GM19468 (cell line): Measurements from ENCODE around the gene TBC1D4.
"Not testable (repeated sequence)": the region's sequence is repeated elsewhere in the genome, so short reads cannot be mapped to it uniquely, and the experiment has no call there.

Experiments
- ATAC-seq: cut with Tn5 transposase; IDR thresholded peaks from one replicate; pipeline ENCODE4 v1.9.1; 2021; ENCODE audit warnings: mild to moderate bottlenecking, moderate library complexity, moderate number of reproducible peaks; ENCODE audit not compliant: unreplicated experiment; ENCODE audit errors: extremely low read depth

The TBC1D4 gene

DNA sequence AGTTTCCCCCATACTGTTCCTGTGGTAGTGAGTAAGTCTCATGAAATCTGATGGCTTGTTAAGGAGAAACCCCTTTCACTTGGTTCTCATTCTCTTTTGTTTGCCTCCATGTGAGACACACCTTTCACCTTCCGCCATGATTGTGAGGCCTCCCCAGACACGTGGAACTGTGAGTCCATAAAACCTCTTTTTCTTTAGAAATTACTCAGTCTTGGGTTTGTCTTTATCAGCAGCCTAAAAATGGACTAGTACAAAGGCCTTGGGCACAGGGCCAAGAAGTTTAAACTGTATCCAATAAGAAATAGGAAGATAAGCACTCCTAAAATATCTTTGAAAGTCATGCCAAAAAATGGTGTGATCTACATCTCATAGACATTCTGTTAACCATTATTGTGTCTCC, 176.9 kb downstream of the TBC1D4 start:
- no peak for ATAC-seq

DNA sequence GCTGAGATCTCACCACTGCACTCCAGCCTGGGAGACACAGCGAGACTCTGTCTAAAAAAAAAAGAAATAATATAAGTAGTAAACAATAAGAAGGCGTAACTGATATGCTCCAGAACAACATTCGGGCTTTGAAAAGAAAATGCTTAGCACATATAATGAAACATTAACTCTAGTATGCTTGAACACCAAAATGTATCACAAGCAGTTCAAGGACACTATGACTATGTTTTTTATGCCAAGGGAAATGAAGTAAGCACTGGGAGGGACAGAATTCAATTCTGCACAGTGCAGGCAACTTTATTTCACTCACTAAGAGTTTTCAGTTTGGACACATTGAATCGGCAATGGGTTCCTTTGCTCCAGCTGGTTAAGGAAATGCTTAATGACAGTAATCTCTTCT, 178.7 kb downstream of the TBC1D4 start:
- ATAC-seq: no peak

DNA sequence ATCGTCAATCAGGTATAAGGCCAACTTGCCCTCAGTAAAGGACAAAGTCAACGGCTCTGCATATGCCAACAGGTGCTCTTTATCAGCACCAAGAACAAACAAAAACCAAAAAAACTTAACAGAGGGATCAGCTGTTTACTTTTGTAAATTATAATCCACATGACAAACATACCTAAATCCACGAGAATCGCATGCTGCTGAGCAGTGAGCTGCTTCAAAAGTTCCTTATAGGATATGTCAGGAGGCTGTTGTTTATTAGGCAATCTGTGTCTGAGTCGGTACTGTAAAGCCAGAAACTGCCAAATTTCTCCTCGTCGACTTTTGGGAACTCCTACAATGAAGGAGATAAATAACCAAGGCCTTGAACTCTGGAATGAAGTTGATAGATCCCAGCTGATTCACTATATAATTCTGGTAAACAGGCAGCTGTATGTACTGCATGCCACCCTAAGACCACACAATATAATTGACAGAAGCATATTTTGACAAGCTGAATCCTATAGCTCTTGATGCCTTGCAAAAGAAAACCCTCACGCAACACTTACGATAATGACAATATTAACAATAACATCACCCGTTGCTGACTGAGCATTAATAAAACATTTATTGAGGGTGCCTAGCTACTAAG, 179.8 kb downstream of the TBC1D4 start:
- ATAC-seq: no peak

DNA sequence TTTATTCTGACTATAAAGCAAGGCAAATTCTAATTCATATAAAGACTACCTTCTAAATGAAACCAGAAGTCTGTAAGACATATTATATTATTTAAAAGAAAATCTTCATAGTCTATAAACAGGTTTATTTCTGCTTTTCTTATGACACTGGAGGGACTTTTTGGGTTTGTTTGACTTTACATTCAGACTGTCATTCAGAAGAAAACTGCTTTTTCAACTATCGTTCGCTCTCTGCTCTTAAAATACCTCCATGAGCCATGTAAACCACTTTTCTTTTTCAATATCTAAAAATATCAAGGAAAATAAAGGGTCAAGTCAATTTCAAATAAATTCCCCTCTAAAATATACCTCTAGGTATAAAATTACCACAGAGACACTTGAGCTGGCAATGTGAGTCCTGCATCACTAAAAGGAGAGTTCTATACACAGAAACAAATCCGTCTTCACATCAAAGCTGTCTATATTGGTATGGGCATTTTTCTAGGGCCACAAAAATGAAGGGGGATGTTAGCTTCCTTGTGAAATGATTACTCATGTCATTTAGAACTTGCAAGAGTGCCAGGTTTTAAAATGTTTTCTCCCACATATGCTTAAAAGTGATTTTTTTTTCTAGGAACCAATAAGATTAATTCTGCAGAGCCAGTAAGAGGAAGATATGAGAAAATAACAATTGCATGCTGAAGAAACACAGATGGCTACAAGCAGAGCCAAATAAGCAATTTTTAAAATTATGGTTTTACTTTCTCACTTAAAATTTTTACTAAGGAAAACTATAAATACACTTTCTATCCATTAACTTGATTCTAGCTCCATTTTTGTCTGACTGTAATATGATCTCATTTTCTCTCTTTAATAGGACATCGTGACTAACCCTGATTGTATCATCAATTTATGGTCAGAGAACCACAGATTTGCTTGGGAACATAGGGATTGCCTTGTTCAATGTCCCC, 181.8 kb downstream of the TBC1D4 start:
- ATAC-seq: no peak

DNA sequence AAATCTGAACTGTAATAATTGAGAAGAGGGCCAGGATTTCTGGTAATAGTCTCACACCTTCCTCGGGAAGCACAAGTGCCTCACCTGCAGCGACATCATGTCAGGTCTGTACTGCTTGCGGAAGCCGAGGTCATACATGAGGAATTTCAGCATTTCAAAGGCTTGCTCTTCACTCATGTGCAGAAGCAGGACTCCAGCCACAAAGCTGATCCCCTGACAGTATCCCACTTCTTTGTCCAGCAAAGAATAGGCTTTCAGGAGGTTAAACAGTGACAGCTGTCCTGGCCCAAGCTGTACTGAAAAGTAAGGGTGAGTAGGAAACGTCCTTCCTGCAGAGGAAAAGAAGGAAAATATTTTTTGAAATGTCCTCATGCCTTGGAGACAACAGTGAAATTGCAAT, 182.7 kb downstream of the TBC1D4 start:
- ATAC-seq: no peak

DNA sequence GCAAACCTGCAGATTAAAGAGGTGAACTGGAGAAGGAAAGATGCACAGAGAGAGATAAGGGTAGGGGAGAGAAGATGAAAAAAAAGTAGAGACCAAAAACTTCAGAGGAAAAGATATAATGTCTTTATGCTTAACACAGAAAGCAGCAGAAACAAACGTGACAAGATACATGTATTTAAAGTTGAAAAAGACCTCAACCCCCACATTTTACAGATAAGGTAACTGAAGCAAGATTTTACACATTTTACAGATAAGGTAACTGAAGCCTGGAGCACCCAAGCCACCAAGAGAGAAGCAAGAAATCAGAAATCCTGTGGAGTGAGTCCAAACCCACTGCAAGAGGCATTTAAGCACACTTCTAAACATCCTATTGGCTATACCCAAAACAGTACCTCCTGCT, 185.3 kb downstream of the TBC1D4 start:
- ATAC-seq: no peak

DNA sequence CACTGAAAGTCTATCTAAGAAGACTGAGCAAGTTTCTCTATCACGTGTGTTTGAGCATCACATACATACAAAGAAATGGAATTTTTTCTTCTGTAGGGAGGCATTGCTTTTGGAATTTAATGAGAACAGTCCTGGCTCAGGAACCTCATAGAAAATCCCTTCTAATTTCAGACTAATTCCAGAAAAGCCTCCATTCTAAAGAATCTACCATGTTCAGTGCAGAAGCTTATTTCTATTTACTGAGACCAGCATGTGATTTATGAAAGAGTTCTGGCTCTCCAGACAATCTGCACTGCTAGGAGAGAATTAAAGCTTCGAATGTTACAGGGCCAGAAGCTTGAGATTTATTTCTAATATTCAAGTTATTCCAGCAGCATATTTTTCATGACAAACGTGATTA, 186.8 kb downstream of the TBC1D4 start:
- ATAC-seq: no peak

DNA sequence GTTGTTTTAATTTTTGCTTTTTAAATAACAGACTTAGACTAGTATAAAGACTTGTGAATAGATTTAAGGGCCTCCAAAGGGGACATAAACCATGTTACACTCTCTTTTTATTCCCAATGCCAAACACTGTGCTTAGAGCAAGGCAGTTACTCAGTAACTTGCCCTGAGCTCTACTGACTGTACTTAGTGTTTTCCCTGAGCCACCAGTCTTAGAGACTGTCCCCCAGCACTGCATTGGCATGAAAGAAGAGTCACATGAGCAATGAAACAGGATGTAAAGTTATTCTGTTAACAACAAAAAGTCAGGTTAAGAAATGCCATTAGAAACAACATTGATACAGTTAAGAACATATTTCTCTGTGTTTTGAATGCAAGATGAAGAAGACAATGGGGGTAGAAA, 187.9 kb downstream of the TBC1D4 start:
- ATAC-seq: no peak

DNA sequence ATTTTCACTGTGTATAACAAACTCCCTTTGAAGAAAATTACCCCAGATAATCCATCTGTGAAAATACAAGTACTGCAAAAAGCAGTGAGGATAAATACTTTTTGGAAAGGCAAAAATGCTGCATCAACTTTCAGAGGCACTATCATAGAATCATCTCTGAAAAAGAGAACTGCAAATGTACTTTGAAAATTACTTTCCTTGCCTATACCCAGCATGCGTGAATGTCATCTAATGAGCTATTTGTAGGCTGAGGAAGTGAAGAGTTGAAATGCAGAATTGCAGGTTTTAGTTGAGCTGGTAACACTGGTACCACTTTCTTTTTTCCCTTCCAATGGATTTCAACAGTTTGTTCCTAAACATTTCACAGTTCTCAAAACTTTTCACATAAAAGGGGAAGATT, 196.7 kb downstream of the TBC1D4 start:
- ATAC-seq: peak; percentile 61

DNA sequence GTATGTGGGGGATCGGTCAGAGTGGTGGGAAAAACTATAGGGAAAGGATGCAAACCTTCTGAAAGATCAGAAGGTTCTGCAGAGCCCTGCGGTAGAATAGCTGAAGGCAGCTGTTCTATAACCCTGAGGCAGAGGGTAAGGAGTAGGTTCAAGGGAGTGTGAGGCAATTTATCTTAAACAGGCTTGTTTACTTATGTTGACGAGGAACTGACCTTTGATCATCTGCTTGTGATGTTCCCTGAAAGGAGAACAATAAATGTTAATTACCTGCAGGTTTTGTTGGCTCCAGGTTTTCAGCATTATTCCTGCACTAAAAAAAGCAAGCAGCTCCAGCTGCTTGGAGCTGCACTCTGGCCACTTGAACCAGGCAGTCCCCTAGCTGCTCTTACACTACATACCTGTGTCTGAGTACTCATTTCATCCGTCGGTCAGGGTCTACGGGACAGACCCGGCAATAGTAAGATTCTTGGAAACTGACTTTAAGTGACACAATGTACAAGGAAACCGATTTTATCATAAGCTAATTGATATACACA, 202.1 kb downstream of the TBC1D4 start:
- no peak for ATAC-seq

DNA sequence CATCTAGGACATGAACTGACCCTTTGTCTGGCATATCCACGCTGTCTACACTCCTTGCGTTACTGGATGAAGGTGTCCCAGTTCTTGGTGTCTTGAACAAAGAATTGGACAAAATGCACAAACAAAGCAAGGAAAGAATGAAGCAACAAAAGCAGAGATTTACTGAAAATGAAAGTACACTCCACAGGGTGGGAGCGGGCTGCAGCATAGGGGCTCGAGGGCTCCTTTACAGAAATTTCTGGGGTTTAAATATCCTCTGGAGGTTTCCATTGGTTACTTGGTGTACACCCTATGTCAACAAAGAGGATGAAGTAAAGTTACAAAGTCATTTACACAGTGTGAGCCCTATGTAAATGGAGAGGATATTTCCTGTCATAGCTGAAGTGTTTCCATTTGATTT, 208.3 kb downstream of the TBC1D4 start:
- not testable (repeated sequence) for ATAC-seq

DNA sequence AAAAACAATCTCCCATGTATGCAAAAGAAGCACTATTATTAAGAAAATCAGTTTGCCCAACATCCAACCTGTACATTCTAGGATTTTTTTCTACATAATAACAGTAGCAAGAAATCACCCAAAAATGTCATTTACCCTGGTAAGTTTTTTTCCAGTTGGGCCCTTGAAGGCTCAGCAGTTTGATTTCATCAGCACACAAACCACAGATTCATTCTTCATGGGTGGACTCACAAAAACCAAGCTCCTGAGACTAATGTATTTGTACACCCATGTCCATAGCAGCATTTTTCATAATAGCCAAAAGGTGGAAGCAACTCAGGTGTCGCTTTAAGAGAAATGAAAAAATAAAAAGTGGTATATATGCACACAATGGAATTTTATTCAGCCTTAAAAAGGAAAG, 210.1 kb downstream of the TBC1D4 start:
- no peak for ATAC-seq

DNA sequence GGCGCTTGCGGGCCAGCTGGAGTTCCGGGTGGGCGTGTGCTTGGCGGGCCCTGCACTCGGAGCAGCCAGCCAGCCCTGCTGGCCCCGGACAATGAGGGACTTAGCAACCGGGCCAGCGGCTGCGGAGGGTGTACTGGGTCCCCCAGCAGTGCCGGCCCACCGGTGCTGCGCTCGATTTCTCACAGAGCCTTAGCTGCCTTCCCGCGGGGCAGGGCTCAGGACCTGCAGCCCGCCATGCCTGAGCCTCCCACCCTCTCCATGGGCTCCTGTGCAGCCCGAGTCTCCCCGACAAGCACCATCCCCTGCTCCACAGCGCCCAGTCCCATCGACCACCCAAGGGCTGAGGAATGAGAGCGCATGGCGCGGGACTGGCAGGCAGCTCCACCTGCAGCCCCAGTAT, 213.5 kb downstream of the TBC1D4 start:
- not testable (repeated sequence) for ATAC-seq

DNA sequence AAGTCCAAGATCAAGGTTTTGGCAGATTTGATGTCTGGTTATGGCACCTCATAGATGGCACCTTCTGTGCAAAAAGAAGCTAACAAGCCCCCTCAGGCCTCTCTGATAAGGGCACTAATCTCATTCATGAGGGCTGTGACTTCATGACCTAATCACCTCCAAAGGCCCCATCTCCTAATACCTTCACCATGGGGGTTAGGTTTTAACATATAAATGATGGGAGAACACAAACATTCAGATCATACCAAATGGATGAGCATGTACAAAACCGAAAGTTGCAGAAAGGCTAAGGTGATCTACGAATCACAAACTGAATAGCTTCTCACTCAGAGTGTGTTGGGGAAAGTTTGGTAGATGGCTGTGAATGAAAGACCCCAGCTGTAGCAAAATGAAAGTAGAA, 217.4 kb downstream of the TBC1D4 start:
- ATAC-seq: no peak

DNA sequence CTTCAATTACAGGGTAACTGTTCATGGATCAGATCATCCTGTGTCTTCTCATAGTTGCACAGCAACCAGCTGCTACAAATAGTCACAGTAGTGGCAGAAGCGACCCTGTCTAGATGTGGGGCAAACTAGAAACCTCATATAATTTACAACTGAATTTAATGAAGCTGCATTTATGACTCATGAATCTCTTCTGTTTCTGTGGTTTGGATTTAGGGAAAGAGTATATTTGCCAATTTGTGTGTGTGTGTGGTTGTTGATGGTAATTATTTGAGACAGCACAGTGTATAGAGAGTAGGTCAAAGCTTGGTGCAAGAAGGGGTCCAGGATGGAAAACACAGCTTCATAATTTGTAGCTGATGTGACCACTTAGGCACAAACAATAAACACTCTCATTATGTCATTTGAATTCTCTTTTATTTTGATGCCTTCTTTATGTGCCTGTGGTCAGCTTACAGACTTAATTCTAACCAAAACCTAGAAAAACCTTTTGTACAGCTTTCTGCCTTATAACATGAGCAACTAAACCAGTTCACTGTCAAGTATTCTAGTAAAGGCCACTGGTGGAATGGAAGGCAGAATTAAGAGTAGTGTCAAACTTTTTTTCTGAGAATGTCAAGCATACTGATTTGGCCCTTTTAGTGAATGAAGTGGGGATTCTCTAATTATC, 218.1 kb downstream of the TBC1D4 start:
- ATAC-seq: no peak

DNA sequence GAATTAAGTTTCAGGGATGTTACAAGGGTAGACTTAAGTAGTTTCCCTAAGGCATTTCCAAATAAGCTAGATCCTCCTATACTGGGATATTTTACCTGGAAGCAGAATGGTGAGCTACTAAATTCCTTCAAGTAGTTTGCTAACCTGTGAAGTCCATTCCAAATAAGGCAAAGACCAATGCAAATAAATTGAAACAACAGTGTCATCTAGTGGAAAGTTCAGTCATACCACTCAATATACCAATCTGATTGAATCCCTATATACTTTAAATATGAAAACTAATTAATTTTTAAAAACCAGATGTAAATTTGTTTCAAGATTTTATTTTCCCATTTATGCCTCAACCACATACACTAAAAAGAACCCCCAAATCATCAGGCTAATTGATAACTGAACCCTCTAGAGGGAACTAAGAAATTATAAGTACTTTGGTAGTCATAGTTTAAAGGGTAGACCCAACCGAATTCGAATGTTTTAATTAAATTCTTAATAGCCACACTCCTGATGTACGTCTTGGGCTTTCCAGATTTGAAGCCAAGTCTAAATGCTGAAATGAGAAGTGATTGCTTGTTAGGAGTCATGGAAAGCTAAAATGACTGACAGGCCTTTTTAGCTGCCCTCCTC, 223.7 kb downstream of the TBC1D4 start:
- peak; percentile 45 for ATAC-seq

DNA sequence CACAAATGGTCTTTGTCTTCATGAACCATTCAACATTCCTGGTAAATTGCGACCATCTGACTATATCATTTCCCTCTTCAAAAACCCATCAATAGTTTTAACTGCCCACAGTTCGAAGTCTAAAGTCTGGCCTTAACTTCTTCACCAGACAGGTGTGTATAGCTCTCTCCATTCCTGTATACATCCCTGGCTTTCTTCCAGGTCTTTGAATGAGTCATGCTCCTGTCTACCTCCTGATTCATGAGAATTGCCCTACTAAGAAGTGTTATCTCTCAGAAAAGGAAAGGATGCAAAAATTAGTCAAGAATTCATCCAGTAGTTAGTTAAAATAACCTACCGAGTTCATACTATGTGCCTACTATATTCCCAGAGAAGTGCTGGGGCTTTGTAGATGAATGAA, 225.0 kb downstream of the TBC1D4 start:
- no peak for ATAC-seq

DNA sequence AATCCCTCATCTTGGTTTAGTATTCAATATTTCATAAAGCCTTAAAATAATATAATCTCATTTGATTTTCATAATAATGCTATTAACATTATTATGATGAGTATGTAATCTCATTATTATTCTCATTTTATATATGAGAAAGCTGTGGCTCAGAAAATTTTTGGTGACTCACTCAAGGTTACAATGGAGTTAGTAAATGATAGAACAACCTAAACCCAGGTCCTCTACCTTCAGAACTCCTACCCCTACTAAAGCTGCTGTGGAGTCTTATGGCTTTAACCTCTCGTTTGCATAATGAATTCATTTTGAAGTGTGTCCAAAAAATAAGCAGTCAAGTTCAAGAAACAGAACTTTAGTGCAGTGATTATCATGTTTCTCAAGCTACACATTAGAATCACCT, 226.3 kb downstream of the TBC1D4 start:
- ATAC-seq: no peak

DNA sequence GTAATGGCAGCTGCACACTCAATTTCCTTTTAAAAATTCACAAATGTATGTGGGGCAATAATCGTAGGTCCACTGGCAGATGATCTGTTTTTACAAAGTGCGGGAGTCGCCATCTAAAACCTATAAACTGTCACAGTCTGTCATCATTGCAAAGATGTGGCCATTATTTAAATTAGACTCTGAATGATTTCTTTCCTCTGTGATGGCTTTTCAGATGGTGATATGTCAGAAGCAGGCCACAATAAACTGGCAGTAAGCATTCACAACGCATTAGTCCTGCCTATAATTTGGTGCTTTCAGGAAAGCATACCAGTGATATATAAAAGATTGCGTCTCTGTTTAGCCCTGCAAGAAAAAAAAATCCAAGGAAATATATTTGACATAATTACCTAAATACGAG, 226.8 kb downstream of the TBC1D4 start:
- ATAC-seq: no peak

DNA sequence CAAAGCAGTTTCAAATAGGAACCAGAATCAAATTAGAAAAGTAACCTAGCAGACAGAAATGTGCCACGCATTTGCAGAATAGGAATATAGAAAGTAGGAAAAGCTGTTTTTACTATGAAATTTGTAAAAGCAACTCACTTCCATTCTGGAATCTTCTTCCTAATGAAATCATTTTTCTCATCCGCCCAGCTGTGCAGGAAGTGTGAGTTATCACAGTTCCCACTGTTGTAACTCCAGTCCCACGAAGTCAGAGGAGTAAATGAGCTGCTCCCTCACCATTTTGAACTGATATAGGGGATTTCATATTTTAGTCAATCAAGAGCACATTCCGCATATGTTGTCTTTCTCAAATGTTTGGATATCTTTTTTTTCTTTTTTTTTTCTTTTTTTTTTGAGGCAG, 230.8 kb downstream of the TBC1D4 start:
- ATAC-seq: no peak
